Peyer's patch (tissue), 4 donors: ENCODE data around the gene DRD2. TPM values are rescaled to one million over a fixed set of nuclear protein-coding genes. Genes with fewer than 3 reads are reported as not detected.

Source experiments
- DNase-seq, 3 donors: peaks; one replicate each; pipeline ENCODE4 v3.0.0-alpha.2; 2017 to 2019
- H3K27ac ChIP-seq, 4 donors: fragments of 200-600 bp; sonication (generic); one replicate each; pipeline ENCODE4 v1.5.1; 2016 to 2019
- H3K27me3 ChIP-seq, 2 donors: fragments of 200-600 bp; sonication (generic); one replicate each; pipeline ENCODE4 v1.5.1; 2019
- H3K36me3 ChIP-seq, 3 donors: fragments of 200-600 bp; sonication (generic); one replicate each; pipeline ENCODE4 v1.5.1; 2016 to 2019
- H3K4me1 ChIP-seq, 4 donors: fragments of 200-600 bp; sonication (generic); one replicate each; pipeline ENCODE4 v1.5.1; 2016 to 2019
- H3K4me3 ChIP-seq, 4 donors: fragments of 200-600 bp; sonication (generic); 1 replicate in 3 of 4; 2 replicates in 1 of 4; pipeline ENCODE4 v1.5.1; 2016 to 2019; ENCODE audit warnings: mild to moderate bottlenecking in 1 of 4
- H3K9me3 ChIP-seq, 4 donors: fragments of 200-600 bp; sonication (generic); one replicate each; pipeline ENCODE4 v1.5.1; 2016 to 2019; ENCODE audit warnings: mild to moderate bottlenecking in 1 of 4
- CTCF ChIP-seq, 6 experiments: fragments of 450-650 bp in 4 of 6; fragments of 200-600 bp in 2 of 6; sonication (generic) in 1 of 6; IDR thresholded peaks; one replicate each; pipeline ENCODE4 v1.5.1; 2017 to 2019; ENCODE audit warnings: antibody characterized with exemption in 6 of 6, mild to moderate bottlenecking in 3 of 6, moderate library complexity in 1 of 6
- POLR2A ChIP-seq, 2 donors: fragments of 450-650 bp; IDR thresholded peaks; one replicate each; pipeline ENCODE4 v1.5.1; 2017; ENCODE audit warnings: antibody characterized with exemption in 2 of 2, mild to moderate bottlenecking in 2 of 2, moderate library complexity in 2 of 2
- total RNA-seq, 4 donors: library from RNA; depleted of rRNA; stranded (reverse); fragments of >200 nt; gene quantifications; one replicate each; pipeline ENCODE4 v1.1.0, GENCODE V29; 2016

Gene DRD2
- total RNA-seq, 4 donors from 2014 or later = not detected

- DNase-seq = no peak
Measured at GRCh38 chr11:113496026-113496651, 20.9 kb upstream of the DRD2 start.

GRCh38 chr11:113494021-113494420, 18.8 kb upstream of the DRD2 start:
- no peaks in the 10 kb centered on the region for H3K4me1 ChIP-seq
- no peak overlapping the region for H3K27ac ChIP-seq
- no peak overlapping the region for H3K4me3 ChIP-seq
- no peak for DNase-seq
- TF ChIP-seq CTCF (IDR thresholded peaks at IDR 0.05) = no peak
- TF ChIP-seq POLR2A (IDR thresholded peaks at IDR 0.05) = no peak
- no peaks in the 10 kb centered on the region for H3K36me3 ChIP-seq
- H3K27me3 ChIP-seq = no peaks in the 10 kb centered on the region
- no peaks in the 10 kb centered on the region for H3K9me3 ChIP-seq

More at GRCh38 chr11:113496026-113496651, 20.9 kb upstream of the DRD2 start:
- Histone ChIP-seq H3K36me3 (no peaks in the 10 kb centered on the region), H3K27me3 (no peaks in the 10 kb centered on the region), H3K4me3 (no peak overlapping the region), H3K27ac (no peak overlapping the region), H3K4me1 (no peaks in the 10 kb centered on the region), H3K9me3 (no peaks in the 10 kb centered on the region)
- TF ChIP-seq POLR2A (IDR thresholded peaks at IDR 0.05) (no peak), CTCF (IDR thresholded peaks at IDR 0.05) (no peak)

- Histone ChIP-seq H3K27ac (no peak overlapping the region), H3K36me3 (no peaks in the 10 kb centered on the region), H3K4me1 (no peaks in the 10 kb centered on the region), H3K4me3 (no peak overlapping the region), H3K27me3 (no peaks in the 10 kb centered on the region), H3K9me3 (no peaks in the 10 kb centered on the region)
- TF ChIP-seq CTCF (IDR thresholded peaks at IDR 0.05) (no peak), POLR2A (IDR thresholded peaks at IDR 0.05) (no peak)
- DNase-seq = no peak
Measured at GRCh38 chr11:113493206-113493605, 18.0 kb upstream of the DRD2 start.

- DNase-seq = no peak
- Histone ChIP-seq H3K27me3 (no peaks in the 10 kb centered on the region), H3K36me3 (no peaks in the 10 kb centered on the region), H3K4me3 (no peak overlapping the region), H3K9me3 (no peaks in the 10 kb centered on the region), H3K4me1 (no peaks in the 10 kb centered on the region), H3K27ac (no peak overlapping the region)
- TF ChIP-seq CTCF (IDR thresholded peaks at IDR 0.05) = no peak
- TF ChIP-seq POLR2A (IDR thresholded peaks at IDR 0.05) = no peak
Measured at GRCh38 chr11:113488931-113489351, 13.7 kb upstream of the DRD2 start.

- H3K4me3 ChIP-seq = no peak overlapping the region
- H3K27ac ChIP-seq = no peak overlapping the region
- DNase-seq = no peak
- no peaks in the 10 kb centered on the region for H3K9me3 ChIP-seq
- no peaks in the 10 kb centered on the region for H3K36me3 ChIP-seq
- H3K4me1 ChIP-seq = no peaks in the 10 kb centered on the region
- no peaks in the 10 kb centered on the region for H3K27me3 ChIP-seq
- TF ChIP-seq CTCF (IDR thresholded peaks at IDR 0.05) (no peak), POLR2A (IDR thresholded peaks at IDR 0.05) (no peak)
Measured at GRCh38 chr11:113487622-113488021, 12.4 kb upstream of the DRD2 start.

GRCh38 chr11:113484223-113484622, 9.0 kb upstream of the DRD2 start:
- DNase-seq = no peak
- Histone ChIP-seq H3K36me3 (no peaks in the 10 kb centered on the region), H3K9me3 (no peaks in the 10 kb centered on the region), H3K4me1 (no peaks in the 10 kb centered on the region), H3K27ac (no peak overlapping the region), H3K4me3 (no peak overlapping the region), H3K27me3 (no peaks in the 10 kb centered on the region)
- TF ChIP-seq POLR2A (IDR thresholded peaks at IDR 0.05) (no peak), CTCF (IDR thresholded peaks at IDR 0.05) (no peak)
